GM18868 (cell line): Measurements from ENCODE around the gene ETF1.

ENCODE experiments used
- ATAC-seq: cut with Tn5 transposase; IDR thresholded peaks from one replicate; pipeline ENCODE4 v1.9.1; 2021; ENCODE audit warnings: mild to moderate bottlenecking, moderate library complexity; ENCODE audit not compliant: unreplicated experiment

ETF1 gene

DNA sequence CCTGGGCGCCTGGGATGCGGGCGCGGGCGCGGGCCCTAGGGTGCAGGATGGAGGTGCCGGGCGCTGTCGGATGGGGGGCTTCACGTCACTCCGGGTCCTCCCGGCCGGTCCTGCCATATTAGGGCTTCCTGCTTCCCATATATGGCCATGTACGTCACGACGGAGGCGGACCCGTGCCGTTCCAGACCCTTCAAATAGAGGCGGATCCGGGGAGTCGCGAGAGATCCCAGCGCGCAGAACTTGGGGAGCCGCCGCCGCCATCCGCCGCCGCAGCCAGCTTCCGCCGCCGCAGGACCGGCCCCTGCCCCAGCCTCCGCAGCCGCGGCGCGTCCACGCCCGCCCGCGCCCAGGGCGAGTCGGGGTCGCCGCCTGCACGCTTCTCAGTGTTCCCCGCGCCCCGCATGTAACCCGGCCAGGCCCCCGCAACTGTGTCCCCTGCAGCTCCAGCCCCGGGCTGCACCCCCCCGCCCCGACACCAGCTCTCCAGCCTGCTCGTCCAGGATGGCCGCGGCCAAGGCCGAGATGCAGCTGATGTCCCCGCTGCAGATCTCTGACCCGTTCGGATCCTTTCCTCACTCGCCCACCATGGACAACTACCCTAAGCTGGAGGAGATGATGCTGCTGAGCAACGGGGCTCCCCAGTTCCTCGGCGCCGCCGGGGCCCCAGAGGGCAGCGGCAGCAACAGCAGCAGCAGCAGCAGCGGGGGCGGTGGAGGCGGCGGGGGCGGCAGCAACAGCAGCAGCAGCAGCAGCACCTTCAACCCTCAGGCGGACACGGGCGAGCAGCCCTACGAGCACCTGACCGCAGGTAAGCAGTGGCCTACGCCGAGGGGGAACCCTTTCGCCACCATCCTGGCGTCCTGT lies 77.5 kb downstream of the ETF1 start, which contains the start of gene EGR1:
EGR1 (plus strand) TSS at position 219 of the 864 bp plus-strand sequence; CDS start at position 502, 283 bp downstream.
- peak; percentile 60 for ATAC-seq

DNA sequence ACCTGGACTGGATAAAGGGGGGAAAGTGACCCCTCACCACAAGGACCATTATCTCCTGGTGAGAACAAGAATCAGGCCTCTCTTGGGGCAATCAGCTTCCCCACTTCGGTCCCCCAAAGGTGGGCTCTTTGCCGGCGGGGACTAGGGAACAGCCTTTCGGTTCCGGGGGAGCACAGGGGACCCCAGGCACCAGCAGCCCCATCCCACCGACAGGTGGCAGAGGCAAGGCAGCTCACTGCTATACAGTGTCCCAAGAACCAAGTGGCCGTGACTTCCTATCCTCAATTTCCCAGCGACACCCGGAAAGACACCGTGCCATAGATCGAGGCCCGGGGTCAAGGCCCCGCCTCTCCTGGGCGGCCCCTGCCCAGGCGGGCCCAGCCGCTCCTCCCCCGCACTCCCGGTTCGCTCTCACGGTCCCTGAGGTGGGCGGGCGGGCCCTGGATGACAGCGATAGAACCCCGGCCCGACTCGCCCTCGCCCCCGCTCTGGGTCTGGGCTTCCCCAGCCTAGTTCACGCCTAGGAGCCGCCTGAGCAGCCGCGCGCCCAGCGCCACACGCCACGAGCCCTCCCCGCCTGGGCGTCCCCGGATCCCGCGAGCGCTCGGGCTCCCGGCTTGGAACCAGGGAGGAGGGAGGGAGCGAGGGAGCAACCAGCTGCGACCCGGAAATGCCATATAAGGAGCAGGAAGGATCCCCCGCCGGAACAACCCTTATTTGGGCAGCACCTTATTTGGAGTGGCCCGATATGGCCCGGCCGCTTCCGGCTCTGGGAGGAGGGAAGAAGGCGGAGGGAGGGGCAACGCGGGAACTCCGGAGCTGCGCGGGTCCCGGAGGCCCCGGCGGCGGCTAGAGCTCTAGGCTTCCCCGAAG lies 78.4 kb downstream of the ETF1 start:
- peak; percentile 73 for ATAC-seq

DNA sequence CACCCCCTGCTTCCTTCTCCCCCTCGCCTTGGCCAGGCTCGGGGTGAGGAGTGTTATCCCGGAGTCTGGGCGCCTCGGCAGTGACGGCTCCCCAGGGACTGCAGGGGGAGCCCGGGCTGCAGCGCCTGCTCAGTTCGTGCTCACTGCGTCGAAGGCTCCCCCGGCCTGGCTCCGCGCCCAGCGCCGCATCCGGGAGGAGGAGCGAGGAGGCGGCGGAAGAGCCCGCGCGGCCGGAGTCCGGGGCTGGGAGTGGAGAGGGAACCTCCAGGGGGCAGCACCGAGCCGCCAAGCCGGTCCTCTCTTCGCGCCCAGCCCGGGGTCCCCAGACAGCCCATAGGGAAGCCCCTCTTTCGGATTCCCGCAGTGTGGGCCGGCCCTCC lies 79.0 kb downstream of the ETF1 start:
- ATAC-seq, result peak; percentile 49

DNA sequence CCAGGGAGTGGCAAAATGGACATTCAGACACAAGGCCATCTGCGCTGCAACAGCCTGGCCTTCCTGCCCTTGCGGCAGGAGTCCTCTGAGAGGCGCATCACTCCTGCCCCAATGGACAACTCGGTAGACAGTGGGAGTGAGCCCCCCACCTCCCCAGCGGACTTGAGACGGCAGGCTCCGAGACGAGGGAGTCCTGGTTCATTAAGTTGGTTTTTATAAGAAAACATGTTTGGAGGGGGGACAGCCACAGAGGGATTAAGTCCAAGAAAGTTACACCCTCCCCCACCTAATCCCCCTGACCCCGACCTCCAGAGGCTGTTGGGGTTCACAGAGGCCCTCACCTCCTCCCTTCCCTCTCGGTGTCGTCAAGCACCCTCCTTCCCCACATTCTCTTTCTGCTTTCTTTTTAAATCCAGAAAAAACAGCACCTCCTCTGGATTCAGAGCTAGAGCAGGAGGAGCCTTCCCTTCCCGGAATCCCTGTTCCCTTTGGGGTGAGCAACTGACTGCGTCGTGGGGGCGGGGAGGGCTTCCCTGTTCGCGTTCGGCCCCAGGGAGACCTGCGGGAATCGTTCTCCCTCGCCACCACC lies 79.5 kb downstream of the ETF1 start:
- no peak for ATAC-seq

GRCh38 chr5:138461343-138462125 lies 81.5 kb downstream of the ETF1 start:
- ATAC-seq, result no peak

- ATAC-seq, result no peak
Observed at GRCh38 chr5:138460032-138460693, 82.9 kb downstream of the ETF1 start.

DNA sequence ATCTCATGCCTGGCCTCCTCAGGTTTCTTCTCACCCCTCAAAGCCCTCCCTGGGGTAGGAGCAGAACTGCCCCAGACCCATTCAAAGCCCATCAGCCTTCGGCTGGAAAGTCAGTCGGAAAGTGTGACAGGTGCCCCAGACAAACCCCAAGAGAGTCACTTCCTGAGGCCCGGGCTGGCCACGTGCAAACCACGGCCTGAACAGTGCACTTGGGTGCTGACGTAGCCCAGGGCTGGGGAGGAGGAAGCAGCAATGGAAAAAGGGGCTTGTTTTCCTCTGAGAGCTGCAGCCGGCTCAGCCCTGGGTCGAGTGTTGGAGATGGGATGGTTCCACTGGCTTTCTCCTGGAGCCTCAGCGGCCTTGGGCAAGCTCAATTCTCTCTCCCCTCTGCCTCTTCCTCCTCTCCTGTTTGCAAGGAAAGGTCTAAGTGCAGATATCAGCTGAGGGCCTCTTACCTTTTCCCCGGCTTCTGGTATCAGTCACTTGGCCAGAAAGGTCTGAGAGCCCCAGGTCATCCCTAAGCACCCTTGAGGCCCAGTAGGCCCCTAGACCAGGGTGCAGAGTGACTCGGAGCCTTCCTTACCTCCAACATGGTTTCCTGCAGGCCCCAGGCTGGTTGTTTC lies 83.6 kb downstream of the ETF1 start:
- ATAC-seq, result no peak

DNA sequence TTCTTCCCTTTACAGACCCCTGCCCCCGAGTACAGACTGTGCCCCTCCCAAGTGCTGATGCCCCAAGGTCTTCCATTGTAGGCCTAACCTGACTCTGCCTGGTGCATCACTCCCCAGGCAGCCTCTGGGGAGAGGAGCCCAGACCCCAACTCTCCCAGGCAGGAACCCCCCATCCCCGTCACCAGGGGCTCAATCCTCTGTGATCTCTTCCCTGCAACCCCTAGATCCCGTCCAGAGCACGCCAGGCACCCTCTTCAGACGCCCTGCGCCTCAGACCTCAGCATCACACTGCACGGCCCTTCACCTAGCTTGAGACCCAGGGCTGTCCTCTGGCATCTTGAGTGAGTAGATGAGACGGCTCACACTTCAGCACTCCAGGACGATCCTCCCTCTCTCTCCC lies 84.2 kb downstream of the ETF1 start:
- ATAC-seq, result no peak

DNA sequence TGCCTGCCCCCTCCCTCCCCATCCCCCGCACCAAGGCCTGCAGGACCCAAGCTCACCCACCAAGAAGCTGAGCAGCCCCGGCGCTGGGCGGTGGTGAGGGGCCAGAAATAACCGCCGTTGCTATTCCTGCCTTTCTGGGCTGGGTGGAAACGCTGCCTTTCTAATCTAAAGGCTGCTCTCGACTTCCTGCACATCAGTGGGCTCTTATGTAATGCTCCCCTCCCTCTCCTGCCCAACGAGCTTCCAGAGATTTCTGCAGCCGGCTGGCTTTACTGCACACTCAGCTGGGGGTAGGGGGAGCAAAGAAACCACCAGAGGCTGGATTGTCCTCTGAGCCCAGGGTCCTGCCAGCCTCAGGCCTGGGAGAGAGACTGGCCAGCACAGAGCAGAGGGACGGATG lies 84.7 kb downstream of the ETF1 start:
- ATAC-seq, result no peak

- no peak for ATAC-seq
Observed at GRCh38 chr5:138457531-138458275, 85.3 kb downstream of the ETF1 start.
